ENCODE results near the gene PGLYRP1. TPM values are rescaled to one million over a fixed set of nuclear protein-coding genes. Genes with fewer than 3 reads are reported as not detected.

Gene PGLYRP1
- total RNA-seq (ENCODE audit: low replicate concordance), result not detected in 2 replicates

- Mint-ChIP-seq H3K9me3 (peaks cover 6% of the 10 kb centered on the region), H3K4me3 (no peak within 1 kb of the TSS), H3K27ac (no peak within 1 kb of the TSS), H3K36me3 (peaks cover 4% of the 10 kb centered on the region), H3K27me3 (ENCODE audit: insufficient read depth, low read depth) (peaks cover 2% of the 10 kb centered on the region), H3K4me1 (no peaks in the 10 kb centered on the region)
- no peak for DNase-seq (ENCODE audit: low spot score)
- Histone ChIP-seq H3K4me2 (no peak within 1 kb of the TSS), H3K79me2 (ENCODE audit: low read depth) (no peaks in the 10 kb centered on the region), H3K36me3 (no peaks in the 10 kb centered on the region), H3F3A (ENCODE audit: low read depth) (no peaks in the 10 kb centered on the region), H4K20me1 (ENCODE audit: low read depth) (peaks cover 3% of the 10 kb centered on the region), H3K27me3 (no peaks in the 10 kb centered on the region), H3K4me1 (no peaks in the 10 kb centered on the region), H2AFZ (replicated peaks) (no peak within 1 kb of the TSS), H3K9ac (no peak within 1 kb of the TSS), H3K27ac (no peak within 1 kb of the TSS), H3K9me3 (ENCODE audit: low read depth) (no peaks in the 10 kb centered on the region), H3K4me3 (no peak within 1 kb of the TSS)
- no peak for TF ChIP-seq EZH2phosphoT487 (IDR thresholded peaks at IDR 0.05)
- TF ChIP-seq, protein P1, sequence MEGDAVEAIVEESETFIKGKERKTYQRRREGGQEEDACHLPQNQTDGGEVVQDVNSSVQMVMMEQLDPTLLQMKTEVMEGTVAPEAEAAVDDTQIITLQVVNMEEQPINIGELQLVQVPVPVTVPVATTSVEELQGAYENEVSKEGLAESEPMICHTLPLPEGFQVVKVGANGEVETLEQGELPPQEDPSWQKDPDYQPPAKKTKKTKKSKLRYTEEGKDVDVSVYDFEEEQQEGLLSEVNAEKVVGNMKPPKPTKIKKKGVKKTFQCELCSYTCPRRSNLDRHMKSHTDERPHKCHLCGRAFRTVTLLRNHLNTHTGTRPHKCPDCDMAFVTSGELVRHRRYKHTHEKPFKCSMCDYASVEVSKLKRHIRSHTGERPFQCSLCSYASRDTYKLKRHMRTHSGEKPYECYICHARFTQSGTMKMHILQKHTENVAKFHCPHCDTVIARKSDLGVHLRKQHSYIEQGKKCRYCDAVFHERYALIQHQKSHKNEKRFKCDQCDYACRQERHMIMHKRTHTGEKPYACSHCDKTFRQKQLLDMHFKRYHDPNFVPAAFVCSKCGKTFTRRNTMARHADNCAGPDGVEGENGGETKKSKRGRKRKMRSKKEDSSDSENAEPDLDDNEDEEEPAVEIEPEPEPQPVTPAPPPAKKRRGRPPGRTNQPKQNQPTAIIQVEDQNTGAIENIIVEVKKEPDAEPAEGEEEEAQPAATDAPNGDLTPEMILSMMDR (IDR thresholded peaks at IDR 0.05), result no peak
- no peak for TF ChIP-seq EZH2 (IDR thresholded peaks at IDR 0.05)
Measured at GRCh38 chr19:46022431-46023310, at the start of gene PGLYRP1. PGLYRP1 (minus strand) TSS chr19:46023053; CDS start chr19:46023021, 32 bp downstream.

DNA sequence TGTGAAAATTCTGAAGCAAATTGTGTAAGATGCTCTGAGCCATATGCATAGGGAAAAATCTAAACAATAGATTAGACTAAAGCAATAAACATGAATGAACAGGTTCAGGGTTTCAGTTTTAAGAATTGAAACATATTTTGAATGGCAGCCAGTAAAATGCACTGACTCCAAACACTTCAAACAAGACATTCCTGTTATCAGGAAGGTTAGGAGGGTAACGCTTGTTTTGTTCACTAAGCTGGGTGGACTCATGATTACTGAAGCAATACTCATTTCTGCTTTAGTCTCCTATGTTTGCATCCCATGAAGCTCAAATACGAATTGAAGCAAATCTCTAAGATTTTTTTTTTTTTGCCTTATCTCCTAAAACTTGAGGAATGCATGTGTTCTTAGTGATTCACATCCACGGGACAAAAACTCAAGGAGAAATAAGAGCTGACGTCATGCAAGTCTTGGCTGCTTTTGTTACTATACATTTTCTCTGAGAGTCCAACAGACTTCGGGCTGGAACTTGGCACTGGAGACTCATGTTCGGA, 47.0 kb upstream of the PGLYRP1 start:
- Histone ChIP-seq H3K27ac (no peak overlapping the region), H3K36me3 (no peaks in the 10 kb centered on the region), H3K9me3 (ENCODE audit: low read depth) (no peaks in the 10 kb centered on the region), H4K20me1 (ENCODE audit: low read depth) (no peaks in the 10 kb centered on the region), H3K4me2 (no peak overlapping the region), H2AFZ (replicated peaks) (no peak overlapping the region), H3F3A (ENCODE audit: low read depth) (no peaks in the 10 kb centered on the region), H3K4me3 (no peak overlapping the region), H3K27me3 (peaks cover 38% of the 10 kb centered on the region), H3K9ac (no peak overlapping the region), H3K79me2 (ENCODE audit: low read depth) (no peaks in the 10 kb centered on the region), H3K4me1 (no peaks in the 10 kb centered on the region)
- DNase-seq (ENCODE audit: low spot score), result no peak
- Mint-ChIP-seq H3K4me1 (peaks cover 7% of the 10 kb centered on the region), H3K4me3 (no peak overlapping the region), H3K27ac (no peak overlapping the region), H3K27me3 (ENCODE audit: insufficient read depth, low read depth) (peaks cover 18% of the 10 kb centered on the region), H3K9me3 (peaks cover 2% of the 10 kb centered on the region), H3K36me3 (no peaks in the 10 kb centered on the region)
- TF ChIP-seq EZH2phosphoT487 (IDR thresholded peaks at IDR 0.05) (no peak), EZH2 (IDR thresholded peaks at IDR 0.05) (no peak)
- TF ChIP-seq, protein P1 (IDR thresholded peaks at IDR 0.05), result no peak

GRCh38 chr19:46068345-46069258, 45.7 kb upstream of the PGLYRP1 start:
- TF ChIP-seq EZH2 (IDR thresholded peaks at IDR 0.05) (no peak), EZH2phosphoT487 (IDR thresholded peaks at IDR 0.05) (no peak)
- TF ChIP-seq, protein P1 (IDR thresholded peaks at IDR 0.05), result no peak
- no peak overlapping the region for H3K4me3 ChIP-seq
- peaks cover 13% of the 10 kb centered on the region for H3K27me3 Mint-ChIP-seq (ENCODE audit: insufficient read depth, low read depth)
- no peak overlapping the region for H2AFZ ChIP-seq (replicated peaks)
- no peaks in the 10 kb centered on the region for H3K36me3 ChIP-seq
- no peak for DNase-seq (ENCODE audit: low spot score)
- no peak overlapping the region for H3K4me3 Mint-ChIP-seq
- H3K27me3 ChIP-seq, result peaks cover 26% of the 10 kb centered on the region
- H3K4me1 ChIP-seq, result no peaks in the 10 kb centered on the region
- H3K9me3 Mint-ChIP-seq, result no peaks in the 10 kb centered on the region
- no peaks in the 10 kb centered on the region for H3K79me2 ChIP-seq (ENCODE audit: low read depth)
- H3K4me2 ChIP-seq, result no peak overlapping the region
- H3K27ac ChIP-seq, result no peak overlapping the region
- H3K4me1 Mint-ChIP-seq, result peaks cover 7% of the 10 kb centered on the region
- H3F3A ChIP-seq (ENCODE audit: low read depth), result no peaks in the 10 kb centered on the region
- H3K27ac Mint-ChIP-seq, result no peak overlapping the region
- no peaks in the 10 kb centered on the region for H3K9me3 ChIP-seq (ENCODE audit: low read depth)
- H4K20me1 ChIP-seq (ENCODE audit: low read depth), result no peaks in the 10 kb centered on the region
- H3K9ac ChIP-seq, result no peak overlapping the region
- H3K36me3 Mint-ChIP-seq, result no peaks in the 10 kb centered on the region

Measured in neural progenitor cell (in vitro differentiated cells).